Mesothelial cell of epicardium (in vitro differentiated cells): ENCODE measurements around the gene OTOG. TPM values are rescaled to one million over a fixed set of nuclear protein-coding genes. Genes with fewer than 3 reads are reported as not detected.
A peak's percentile ranks its signal among the peaks of the same experiment; 100 is the strongest.

Source experiments
- DNase-seq, 2 experiments: peaks; one replicate each; pipeline ENCODE4 v3.0.0; 2021; ENCODE audit warnings: low spot score in 2 of 2; ENCODE audit not compliant: unreplicated experiment in 2 of 2
- H3K27ac Mint-ChIP-seq: 2 replicates; pipeline ENCODE4 v1.8.0; 2021; ENCODE audit warnings: mixed read lengths
- H3K27me3 Mint-ChIP-seq: 2 replicates; pipeline ENCODE4 v1.8.0; 2021; ENCODE audit warnings: low read depth, mixed read lengths
- H3K36me3 Mint-ChIP-seq: 2 replicates; pipeline ENCODE4 v1.8.0; 2021; ENCODE audit warnings: mixed read lengths
- H3K4me1 Mint-ChIP-seq: 2 replicates; pipeline ENCODE4 v1.8.0; 2021; ENCODE audit warnings: mixed read lengths
- H3K4me3 Mint-ChIP-seq: 2 replicates; pipeline ENCODE4 v1.8.0; 2021; ENCODE audit warnings: mild to moderate bottlenecking, moderate library complexity, mixed read lengths
- H3K9me3 Mint-ChIP-seq: 2 replicates; pipeline ENCODE4 v1.8.0; 2021; ENCODE audit warnings: mixed read lengths
- CTCF ChIP-seq: fragments of 200-600 bp; sonication (generic); IDR thresholded peaks from one replicate; pipeline ENCODE4 v1.5.0; 2021; ENCODE audit warnings: antibody characterized with exemption; ENCODE audit not compliant: unreplicated experiment
- total RNA-seq: library from RNA; stranded (reverse); gene quantifications from 3 replicates; pipeline ENCODE4 v1.2.1, GENCODE V29; 2021

Gene OTOG
- total RNA-seq, 1 donor from 2014 or later = 1.8 TPM

- Mint-ChIP-seq H3K27ac (no peak overlapping the region), H3K4me1 (no peaks in the 10 kb centered on the region), H3K27me3 (peaks cover 46% of the 10 kb centered on the region), H3K36me3 (no peaks in the 10 kb centered on the region), H3K9me3 (no peaks in the 10 kb centered on the region), H3K4me3 (no peak overlapping the region)
- TF ChIP-seq CTCF = no peak
- peak in 1 of 2 experiments; percentile 26 for DNase-seq
Observed at GRCh38 chr11:17574141-17575091, 27.4 kb downstream of the OTOG start.

GRCh38 chr11:17575431-17576425 is 28.7 kb downstream of the OTOG start:
- H3K36me3 Mint-ChIP-seq = no peaks in the 10 kb centered on the region
- no peak overlapping the region for H3K4me3 Mint-ChIP-seq
- no peak for TF ChIP-seq CTCF
- no peaks in the 10 kb centered on the region for H3K4me1 Mint-ChIP-seq
- no peak overlapping the region for H3K27ac Mint-ChIP-seq
- no peaks in the 10 kb centered on the region for H3K9me3 Mint-ChIP-seq
- H3K27me3 Mint-ChIP-seq = peaks cover 43% of the 10 kb centered on the region
- DNase-seq = peak in 1 of 2 experiments; percentile 13

GRCh38 chr11:17578296-17578695 is 31.2 kb downstream of the OTOG start:
- DNase-seq = peak in 1 of 2 experiments; percentile 28
- Mint-ChIP-seq H3K27ac (no peak overlapping the region), H3K27me3 (peaks cover 39% of the 10 kb centered on the region), H3K4me3 (no peak overlapping the region), H3K4me1 (no peaks in the 10 kb centered on the region), H3K9me3 (peaks cover 6% of the 10 kb centered on the region), H3K36me3 (no peaks in the 10 kb centered on the region)
- no peak for TF ChIP-seq CTCF

GRCh38 chr11:17578958-17579357 is 31.9 kb downstream of the OTOG start:
- Mint-ChIP-seq H3K27me3 (peaks cover 37% of the 10 kb centered on the region), H3K4me3 (no peak overlapping the region), H3K36me3 (no peaks in the 10 kb centered on the region), H3K4me1 (no peaks in the 10 kb centered on the region), H3K27ac (no peak overlapping the region), H3K9me3 (peaks cover 6% of the 10 kb centered on the region)
- no peak for TF ChIP-seq CTCF
- peak in 1 of 2 experiments; percentile 11 for DNase-seq

GRCh38 chr11:17579451-17579850 is 32.4 kb downstream of the OTOG start:
- Mint-ChIP-seq H3K27ac (no peak overlapping the region), H3K9me3 (peaks cover 6% of the 10 kb centered on the region), H3K36me3 (no peaks in the 10 kb centered on the region), H3K27me3 (peaks cover 40% of the 10 kb centered on the region), H3K4me3 (no peak overlapping the region), H3K4me1 (no peaks in the 10 kb centered on the region)
- TF ChIP-seq CTCF = no peak
- peak in 1 of 2 experiments; percentile 14 for DNase-seq
